Inflammatory macrophage treated with lipopolysaccharide for 4 hours (primary cell): ENCODE data around the gene TINAG.
"Not testable (repeated sequence)": the region's sequence is repeated elsewhere in the genome, so short reads cannot be mapped to it uniquely, and the experiment has no call there.

ENCODE experiments used
- DNase-seq: peaks from one replicate; pipeline ENCODE4 v3.0.0-alpha.2; 2020

Gene TINAG

DNA sequence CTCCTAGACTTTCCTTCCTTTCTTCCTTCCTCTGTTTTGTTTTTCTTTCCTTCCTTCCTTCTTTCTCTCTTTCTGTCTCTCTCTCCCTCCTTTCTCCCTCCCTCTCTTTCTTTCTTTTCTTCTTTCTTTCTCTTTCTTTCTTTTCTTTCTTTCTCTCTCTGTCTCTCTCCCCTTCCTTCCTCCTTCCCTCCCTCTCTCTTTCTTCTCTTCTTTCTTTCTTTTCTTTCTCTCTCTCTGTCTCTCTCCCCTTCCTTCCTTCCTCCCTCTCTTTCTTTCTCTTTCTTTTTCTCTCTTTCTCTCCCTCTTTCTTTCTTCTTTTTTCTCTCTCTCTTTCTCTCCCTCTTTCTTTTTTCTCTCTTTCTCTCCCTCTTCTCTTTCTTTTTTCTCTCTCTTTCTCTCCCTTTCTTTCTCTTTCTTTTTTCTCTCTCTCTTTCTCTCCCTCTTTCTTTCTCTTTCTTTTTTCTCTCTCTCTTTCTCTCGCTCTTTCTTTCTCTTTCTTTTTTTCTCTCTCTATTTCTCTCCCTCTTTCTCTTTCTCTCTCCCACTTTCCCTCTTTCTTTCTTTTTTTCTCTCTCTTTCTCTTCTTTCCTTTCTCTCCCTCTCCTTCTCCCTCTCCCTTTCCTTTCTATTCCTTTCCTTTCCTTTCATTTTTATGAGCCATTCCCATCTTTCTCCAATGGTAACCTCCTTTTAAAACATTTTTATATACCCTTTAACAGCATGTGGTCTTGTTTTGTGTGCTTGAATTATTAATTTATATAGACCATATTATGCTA, 2.3 kb downstream of the TINAG start:
- DNase-seq: no peak

DNA sequence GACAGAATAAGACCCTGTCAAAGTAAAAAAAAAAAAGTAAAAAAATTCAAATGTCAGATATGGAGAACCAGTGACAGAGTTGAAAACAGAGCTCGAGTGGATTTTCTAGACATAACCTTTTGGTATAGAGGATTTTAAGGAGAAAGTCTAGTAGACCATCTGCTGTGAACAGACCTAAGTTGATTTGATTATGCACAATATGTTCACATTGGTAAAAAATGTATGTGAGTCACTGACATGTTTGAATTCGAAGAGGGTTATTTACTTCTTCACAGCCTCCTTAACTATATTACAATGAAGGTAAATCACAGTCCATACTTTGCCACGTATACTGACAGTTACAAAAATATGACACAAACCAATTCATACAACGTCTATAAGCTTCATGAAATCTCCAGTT, 7.4 kb downstream of the TINAG start:
- DNase-seq: no peak

DNA sequence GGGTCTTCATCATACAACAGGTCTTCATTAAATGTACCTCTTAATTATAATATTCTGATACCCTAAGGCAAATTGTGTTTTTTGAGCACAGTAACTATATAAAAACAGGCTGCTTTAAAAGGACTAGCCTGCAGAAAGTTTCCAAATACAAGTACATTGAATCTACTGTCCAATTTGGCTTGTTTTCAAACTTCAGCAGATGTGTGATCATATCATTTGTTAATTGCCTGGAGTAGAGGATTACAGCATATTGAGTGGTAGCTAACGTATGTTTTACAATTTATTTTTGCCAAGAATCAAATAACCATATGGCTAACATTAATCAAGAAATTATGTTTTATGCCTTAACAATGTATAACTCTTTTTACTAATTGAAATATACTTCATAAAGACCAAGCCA, 12.6 kb downstream of the TINAG start:
- no peak for DNase-seq

DNA sequence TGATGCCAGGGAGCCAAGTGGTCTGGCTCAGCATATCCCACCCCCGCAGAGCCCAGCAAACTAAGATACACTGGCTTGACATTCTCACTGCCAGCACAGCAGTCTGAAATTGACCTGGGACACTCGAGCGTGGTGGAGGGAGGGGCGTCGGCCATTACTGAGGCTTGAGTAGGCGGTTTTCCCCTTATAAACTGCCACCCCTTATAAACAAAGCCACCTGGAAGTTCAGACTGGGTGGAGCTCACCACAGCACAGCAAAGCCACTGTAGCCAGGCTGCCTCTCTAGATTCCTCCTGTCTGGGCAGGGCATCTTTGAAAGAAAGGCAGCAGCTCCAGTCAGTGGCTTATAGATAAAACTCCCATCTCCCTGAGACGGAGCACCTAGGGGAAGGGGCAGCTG, 19.4 kb downstream of the TINAG start:
- no peak for DNase-seq

DNA sequence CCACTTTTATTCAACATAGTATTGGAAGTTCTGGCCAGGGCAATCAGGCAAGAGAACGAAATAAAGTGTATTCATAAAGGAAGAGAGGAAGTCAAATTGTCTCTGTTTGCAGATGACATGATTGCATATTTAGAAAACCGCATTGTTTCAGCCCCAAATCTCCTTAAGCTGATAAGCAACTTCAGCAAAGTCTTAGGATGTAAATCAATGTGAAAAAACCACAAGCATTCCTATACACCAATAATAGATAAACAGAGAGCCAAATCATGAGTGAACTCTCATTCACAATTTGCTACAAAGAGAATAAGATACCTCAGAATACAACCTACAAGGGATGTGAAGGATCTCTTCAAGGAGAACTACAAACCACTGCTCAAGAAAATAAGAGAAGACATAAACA, 23.3 kb downstream of the TINAG start:
- DNase-seq: not testable (repeated sequence)

DNA sequence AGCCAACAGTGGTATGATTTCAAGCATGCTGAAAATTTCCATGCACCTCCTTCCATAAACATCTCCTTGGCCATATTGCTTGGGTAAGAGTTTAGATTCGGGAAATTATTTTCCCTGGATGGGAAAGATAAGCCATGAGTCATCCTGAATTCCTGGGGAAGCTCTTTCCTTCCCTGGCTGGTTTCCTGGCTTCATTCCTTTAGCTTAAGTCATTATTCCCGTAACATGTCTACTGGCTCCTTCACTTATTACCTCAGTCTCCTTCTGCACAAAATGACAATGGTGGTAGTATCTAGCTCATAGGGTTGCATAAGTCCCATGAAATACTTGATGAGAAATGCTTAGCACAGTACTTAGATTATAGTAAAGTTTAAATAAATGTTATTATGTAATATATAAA, 27.6 kb downstream of the TINAG start:
- no peak for DNase-seq

DNA sequence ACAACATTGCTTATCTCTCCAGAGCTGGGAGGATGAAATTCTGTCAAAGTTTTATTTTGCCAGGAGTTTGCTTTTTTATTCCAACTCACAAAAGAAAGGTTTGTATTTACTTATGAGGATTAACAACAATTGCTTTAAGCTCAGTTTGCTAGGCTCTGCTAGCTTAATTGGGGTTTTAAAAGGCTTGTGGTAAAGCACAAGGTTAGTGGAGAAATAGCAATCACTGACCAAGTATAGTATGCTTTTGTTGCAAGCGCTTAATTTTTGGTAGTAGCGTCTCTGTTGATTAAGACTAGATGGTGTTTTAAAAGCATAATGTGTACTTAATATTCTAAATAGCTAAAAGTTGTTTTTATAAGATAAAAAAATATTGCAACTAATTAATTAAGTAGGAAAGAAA, 45.7 kb downstream of the TINAG start:
- no peak for DNase-seq

DNA sequence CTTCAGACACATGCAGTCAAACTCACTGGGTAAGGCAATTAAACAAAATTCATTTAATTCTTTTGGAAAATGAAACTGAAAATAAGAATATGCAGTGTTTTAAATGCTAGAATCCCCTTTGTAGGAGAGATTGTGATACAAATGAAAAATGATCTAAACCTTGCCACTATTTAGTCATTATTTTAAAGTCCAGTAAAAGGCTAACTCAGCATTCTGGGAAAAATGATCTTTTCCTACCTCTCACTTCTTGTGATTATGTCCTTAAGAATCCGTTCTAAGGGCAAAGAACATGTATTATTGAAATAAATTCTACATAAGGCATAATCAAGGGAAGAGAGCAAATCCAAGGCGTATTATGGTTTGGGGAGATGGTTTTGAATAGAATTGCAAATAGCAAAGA, 46.4 kb downstream of the TINAG start:
- DNase-seq: no peak

DNA sequence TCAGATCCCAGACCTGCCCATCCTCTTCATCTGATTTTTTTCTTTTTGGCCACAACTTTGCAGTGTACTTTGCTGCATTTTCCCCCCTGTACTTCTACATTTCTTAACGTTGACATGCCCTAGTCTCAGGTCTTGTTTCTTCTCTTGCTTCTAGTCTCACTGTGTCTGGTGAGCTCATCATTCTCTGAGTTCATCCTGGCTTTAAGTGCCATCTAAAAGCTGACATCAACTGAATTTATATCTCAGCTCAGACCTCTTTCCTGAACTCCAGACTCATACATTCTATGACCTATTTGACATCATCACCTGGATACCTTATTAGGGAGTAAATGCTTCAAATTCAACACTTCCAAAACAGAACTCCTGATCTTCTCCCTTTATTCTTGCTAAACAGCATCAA, 48.9 kb downstream of the TINAG start:
- DNase-seq: no peak

DNA sequence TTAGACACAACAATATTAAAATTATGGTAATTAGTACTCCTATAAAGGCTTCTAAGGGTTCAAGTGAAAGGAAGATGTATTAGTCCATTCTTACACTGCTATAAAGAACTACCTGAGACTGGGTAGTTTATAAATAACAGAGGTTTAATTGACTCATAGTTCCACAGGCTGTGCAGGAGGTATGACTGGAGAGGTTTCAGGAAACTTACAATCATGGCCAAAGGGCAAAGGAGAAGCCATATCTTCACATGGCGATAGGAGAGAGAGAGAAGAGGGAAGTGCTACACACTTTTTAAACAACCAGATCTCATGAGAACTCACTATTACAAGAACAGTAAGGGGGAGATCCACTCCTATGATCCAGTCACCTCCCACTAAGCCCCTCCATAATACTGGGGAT, 52.9 kb downstream of the TINAG start:
- no peak for DNase-seq

DNA sequence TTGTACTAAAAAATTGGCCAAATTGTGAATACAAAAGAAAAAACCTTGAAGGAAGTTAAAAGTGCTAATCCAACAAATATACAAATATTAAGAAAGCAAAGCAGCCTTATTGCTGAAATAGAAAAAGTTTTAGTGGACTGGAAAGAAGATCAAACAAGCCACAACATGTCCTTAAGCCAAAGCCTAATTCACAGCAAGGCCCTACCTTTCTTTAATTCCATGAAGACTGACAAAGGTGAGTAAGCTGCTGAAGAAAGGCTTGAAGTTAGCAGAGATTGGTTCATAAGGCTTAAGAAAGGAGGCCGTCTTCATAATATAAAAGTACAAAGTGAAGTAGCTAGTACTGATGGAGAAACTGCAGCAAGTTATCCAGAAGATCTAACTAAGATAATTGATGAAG, 53.5 kb downstream of the TINAG start:
- DNase-seq: no peak

DNA sequence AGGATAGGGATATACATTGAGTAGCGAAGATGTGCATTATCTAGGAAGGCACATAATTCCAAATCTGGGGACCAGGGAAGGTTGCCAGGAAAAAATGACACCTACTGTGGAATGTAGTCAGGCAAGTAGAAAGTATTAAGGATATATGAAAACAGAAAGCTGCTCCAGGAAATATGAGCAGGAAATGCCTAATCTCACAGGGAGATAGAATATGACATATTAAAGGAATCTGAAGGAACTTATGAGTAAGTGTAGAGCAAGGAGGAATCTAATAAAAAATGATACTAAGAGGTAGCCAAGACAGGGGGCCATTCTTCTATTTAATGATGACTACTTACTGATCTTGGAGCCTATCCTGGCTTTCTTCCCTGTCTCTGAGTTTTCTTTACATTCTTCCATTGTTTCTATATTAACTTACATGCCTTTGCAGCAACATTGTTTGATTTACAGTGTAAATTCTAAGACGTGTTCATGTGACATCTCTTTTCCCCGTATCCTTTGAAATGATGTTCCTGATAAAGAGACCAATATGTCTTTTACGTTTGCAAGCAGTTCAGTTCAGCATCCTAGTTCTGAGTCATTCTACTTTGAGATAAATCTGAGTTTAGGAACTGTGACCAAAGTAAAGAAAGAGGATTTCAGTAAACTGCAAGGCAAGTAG, 58.6 kb downstream of the TINAG start:
- DNase-seq: no peak

DNA sequence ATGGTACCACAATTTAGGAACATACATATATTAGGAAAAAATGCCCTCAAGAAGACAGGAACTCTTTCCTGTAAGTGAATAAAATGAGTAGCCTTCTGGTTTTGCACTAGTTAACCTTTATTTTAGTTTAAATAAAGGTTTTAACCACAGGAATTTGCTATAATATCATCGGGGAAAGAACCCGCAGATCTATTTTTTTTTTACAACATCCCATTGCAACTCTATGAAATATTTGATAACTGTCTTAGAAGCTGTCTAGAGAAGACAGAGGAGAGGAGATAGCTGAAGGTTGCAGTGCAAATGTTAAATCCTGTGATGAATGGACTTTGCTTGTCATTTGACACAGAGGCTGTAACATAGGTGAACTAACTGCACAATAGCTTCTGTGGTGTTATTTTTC, 69.5 kb downstream of the TINAG start:
- no peak for DNase-seq

DNA sequence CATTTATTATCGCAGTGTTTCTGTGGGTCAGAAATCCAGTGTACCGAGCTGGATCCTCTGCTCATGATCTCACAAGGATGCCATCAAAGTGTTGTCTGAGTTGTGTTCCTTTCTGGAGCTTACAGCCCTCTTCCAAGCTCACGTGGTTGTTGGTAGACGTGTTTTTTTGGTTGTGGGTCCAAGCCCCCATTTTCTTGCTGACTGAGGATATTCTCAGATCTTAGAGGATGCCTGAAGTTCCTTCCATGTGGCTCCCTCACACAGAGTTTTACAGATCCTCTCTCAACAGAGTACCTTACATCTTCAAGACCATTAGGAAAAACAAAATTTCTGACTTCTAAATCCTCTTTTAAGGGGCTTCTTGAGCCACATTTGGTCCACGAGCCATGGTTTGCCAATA, 78.1 kb downstream of the TINAG start:
- no peak for DNase-seq

DNA sequence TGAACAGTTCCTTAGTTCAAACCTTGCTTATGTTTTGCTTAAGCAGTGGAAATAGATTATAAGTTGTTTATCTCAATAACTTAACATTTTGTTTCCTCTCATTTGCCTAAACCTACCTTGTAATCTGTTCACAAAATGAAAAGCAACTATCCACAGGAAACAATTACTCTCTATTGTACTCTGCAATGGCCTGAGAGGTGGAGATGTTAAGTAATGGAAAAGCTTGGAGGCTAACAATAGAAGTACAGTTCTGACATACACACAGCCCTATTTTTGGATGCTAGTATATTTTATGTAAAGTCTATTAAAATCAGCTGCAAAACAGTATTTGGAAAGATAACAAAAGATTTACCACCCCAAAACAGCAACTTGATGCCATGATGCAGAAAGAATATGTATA, 82.1 kb downstream of the TINAG start:
- DNase-seq: no peak

DNA sequence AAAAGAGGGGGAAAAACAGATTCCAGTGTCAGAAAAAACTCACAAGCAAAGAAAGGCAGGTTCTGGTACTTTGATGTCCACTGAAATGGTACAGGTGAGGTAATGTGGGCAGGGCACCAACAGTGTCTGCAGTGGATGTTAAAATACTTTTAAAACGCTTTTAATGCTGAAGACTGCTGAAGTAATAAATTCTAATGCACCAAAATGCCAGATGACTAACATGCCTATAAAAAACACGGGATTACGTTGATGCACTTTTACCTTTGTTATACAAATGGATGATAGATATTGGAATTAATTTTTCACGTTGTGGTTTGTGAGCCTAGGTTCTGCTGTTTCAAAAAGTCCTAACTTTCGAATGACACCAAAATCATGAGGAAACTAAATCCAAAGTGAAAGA, 83.3 kb downstream of the TINAG start:
- no peak for DNase-seq

DNA sequence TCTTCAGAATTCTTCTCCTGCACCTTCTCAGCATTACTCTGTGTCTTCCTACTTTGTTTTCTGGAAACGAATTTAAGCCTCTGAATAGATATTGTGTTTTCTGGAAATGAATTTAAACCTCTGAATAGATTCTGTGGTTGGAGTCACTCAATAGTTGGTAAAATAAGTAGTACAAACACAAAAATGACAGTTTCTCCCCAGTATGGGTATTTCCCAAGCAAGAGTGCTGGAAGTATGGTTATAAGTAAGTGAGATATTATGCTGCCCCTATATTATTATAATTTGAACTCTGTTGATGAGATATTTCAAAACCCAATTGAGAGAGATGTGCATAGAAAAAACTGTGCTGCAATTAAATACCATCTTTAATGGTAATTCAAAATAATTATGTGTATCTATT, 94.9 kb downstream of the TINAG start:
- no peak for DNase-seq

DNA sequence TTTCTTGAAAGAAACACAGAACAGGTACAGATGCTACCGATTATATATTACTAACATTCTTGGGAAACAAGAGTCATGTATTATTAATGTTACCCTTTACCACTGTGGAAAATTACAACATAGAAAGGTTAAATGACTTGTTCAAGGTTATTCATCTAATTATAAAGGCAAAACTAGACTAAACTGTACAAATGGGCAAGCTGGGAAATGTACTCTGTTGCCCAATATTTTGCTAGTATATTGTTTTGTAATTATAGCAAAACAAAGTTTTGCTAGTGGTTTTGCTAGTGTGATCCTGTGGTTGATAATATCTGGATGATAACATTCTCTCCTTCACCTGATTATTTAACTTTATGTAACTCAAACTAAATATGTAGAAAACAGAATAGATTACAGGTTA, 96.5 kb downstream of the TINAG start:
- DNase-seq: no peak

DNA sequence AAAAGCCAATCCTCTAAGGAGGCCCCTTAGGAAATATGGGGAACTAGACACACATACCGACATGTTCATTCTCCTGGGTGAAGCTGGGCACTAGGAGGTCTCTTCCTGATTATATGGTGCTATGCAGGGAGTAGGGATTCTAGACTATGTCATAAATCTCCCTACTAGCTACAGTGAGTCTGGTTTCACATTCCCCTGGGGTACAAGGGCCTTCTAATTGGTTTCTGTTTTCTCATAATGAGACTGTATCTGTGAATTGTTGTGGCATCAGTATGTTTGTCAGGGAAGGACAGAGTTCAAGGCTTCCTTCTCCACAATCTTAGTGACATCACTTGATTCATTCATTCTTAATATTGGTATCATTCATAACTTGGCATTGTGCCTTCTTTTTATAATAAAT, 103.5 kb downstream of the TINAG start:
- no peak for DNase-seq

DNA sequence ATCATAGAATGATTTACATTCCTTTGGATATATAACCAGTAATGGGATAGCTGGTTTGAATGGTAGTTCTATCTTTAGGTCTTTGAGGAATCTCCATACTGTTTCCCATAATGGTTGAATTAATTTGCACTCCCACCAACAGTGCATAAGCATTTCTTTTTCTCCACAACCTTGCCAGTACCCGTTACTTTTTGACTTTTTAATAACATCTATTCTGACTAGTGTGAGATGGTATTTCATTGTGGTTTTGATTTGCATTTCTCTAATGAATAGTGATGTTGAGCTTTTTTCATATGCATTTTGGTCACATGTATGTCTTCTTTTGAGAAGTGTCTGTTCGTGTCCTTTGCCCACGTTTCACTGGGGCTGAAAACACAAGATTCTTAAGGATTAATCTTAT, 107.3 kb downstream of the TINAG start:
- no peak for DNase-seq

DNA sequence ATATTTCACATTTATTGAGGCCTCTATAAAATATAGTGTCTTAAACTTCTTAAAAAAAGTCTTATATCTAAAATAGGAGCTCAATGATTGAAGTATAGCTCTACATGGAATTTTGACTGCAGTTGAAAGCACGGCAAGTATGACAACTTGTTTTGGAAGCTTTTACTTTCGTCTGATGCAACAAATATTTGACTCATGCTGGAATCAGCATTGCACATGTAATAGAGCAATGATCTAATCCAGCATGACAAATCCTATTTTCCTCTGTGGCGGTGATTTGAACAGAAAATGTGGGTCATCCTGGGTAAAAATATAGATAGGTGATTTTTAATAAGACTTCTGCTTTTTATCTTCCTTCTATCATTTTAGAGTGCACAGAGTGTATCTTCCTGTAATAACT, 111.6 kb downstream of the TINAG start:
- DNase-seq: no peak

DNA sequence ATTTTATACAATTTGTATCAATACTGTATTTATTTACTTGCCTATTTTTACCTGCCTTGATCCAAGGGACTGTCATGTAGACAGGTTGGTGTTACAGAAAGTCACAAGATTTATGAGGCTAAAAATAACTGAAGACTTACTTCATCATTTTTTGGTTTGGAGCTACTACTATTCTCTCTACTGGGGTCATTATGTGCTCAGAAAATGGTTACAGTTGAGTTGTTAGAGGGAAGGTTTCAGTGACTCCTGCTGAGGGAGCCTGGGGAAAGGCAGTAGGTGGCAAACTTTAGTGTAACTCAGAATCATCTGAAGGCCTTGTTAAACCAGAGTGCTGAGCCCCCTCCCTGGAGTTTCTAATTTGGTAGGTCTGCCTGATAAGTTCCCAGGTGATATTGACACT, 118.8 kb downstream of the TINAG start:
- no peak for DNase-seq

DNA sequence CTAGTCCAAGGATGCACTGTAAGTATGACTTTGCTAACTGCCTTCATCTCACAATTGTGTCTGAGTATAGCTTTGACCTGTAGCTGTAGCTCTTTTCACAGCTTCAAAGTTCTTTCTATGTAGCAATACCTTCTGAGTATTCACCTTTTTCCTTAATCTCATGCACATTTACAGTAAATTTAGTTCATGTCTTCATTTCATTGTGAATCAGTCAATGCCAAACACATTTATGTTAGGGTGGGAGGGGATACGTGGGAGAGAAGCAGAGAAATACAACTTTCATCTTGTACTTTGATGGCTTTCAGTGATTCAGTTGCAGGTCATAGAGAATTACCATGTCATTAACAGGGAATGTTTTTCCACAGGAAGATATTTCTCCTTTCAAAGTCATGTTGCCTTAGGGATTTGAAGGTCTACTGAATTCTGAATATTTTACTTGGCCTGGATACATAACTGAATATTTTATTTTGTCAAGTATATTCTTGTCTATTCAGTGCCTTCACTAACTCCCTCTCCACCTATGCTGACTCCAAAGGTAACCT, 119.2 kb downstream of the TINAG start:
- DNase-seq: no peak

DNA sequence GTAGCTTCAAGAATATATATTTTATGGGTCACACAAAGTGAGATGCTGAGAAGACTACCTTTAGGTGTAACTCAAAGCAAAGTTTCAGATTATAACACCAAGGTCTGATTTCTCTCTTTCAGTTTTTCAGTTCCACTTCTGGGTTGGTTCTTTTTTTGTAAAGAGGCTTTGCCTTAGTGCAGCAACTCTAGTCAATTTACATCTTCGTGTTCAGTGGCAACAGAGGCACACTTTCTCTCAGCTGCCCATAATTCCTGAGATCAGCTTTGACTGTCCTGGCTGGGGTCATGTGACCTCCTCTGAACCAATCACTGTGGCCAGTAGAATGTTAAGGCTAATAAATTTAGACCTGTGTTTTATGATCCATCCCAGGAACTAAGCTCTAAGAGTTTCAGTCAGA, 120.2 kb downstream of the TINAG start:
- DNase-seq: no peak

DNA sequence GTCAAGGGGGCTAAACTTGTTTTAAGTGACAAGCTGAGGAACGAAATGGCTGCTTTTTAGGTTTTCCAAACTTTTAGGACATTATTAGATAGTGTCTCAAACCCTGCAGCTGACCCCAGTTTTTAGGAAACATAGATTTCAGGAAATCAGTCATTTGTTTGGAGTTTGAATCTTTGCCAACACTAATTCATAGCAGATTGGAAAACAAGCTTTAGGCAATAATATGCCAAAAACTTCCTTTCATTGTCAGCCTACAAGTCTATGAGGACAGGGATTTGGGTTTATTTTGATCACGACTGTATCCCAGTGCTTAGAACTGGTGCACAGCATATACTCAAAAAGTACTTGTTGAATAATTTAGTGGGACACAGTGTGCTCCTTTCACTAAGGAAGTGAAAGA, 123.2 kb downstream of the TINAG start:
- DNase-seq: no peak
